GM19099 (cell line): ENCODE measurements around the gene PRR30.

Source experiments
- POLR2A ChIP-seq: IDR thresholded peaks from 3 replicates; pipeline ENCODE4 v1.6.1; 2011; ENCODE audit warnings: low read depth; ENCODE audit not compliant: insufficient read length; ENCODE audit errors: extremely low read depth

Gene PRR30

DNA sequence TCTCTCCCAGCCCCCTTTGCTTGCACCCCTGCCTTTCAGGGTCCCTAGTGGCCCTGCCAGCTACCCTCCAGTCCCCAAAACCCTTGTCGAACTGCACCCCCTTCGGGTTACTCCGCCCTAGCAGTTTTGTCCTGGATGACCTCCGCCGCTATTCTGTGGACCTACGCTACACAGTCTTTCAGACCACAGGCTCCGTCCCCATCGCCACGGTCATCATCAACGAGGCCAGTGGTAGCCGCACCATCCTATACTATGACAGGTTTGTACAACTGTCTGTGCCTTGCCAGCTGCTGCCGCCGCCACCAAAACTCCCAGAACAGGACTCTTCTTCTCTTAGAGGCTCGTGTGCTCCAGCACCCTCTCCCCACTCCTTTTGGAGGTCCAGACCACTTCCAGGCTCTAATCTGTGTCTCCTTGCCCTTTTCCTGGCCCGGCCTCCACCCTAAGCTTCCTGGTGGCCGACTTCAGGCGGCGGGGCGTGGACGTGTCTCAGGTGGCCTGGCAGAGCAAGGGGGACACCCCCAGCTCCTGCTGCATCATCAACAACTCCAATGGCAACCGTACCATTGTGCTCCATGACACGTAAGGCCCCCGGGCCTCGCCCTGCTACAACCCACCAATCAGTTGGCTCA, 44.7 kb downstream of the PRR30 start:
- no peak for TF ChIP-seq POLR2A

DNA sequence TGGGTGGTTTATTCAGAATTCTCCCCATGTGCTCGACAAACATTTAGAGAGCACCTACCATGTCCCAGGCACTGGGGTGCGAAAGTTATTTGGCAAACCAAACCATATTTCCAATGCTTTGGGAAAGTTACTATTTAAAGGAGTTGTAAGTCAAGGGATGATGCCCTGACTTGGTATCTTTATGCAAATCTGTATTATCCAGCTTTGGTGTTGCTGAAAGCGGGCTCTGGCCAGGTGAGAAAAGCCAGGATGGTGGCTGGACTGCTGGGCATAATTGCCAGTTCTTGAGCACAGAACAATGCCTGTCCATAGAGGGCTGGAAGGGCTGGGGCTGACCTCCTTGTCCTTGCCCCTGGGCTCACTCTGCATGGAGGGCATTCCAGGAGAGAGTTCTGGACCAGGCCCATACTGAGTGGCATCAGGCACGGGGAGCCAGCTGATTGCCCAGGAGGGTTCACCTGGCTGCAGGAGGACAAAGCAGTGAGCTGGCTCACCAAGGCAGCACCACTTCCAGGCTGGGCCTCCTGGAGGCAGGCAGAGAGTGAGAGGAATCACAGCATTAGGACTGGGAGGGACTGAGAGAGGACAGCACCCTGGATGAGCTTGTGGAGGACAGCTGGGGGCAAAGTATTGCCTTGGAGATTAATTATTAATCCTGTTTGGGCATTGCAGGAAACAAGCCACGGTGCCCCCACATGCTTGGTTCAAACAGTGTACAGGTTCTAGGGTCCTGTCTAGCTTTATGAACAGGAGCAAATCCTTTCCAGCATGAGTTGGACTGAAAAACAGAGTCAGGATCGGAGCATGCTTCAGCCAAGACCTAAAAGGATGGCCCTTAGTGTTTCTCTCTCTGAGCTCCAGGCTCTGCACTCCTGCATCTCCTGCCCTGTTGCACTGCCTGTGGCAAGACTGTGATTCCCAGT, 45.5 kb downstream of the PRR30 start:
- TF ChIP-seq POLR2A: no peak

DNA sequence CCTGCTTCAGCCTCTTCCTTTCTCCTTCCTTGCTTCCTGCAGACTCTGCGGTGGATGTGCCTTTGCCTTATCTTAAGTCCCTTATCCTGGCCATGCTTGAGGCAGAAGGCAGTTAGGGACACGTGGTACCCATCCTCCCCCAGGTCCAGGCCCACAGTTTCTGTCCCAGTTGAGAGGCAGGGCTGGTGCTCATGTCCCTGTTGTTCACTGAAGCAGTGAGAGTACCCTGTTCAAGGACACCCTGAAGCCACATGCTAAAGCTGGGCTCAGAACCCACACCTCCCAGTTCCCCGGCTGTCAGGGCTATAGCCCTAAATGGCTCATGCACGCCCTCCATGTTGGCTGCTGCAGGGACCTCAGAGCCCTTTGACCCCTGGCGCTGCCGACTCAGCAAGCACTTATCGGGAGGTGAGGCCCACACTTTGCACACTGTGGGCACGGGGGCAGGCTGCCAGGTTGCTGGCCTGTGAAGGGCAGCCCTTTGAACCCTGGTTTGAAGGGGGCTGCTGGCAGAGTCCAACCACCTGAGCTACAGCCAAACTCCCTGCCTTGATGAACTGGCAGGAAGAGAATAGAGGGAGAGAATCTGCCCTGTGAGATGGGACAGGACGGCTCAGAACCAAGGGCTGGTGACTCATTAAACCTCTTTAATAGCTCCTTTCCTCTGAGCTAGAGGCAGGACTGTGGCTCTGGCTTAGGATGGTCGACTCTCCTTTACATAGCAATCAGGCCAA, 46.3 kb downstream of the PRR30 start:
- no peak for TF ChIP-seq POLR2A

DNA sequence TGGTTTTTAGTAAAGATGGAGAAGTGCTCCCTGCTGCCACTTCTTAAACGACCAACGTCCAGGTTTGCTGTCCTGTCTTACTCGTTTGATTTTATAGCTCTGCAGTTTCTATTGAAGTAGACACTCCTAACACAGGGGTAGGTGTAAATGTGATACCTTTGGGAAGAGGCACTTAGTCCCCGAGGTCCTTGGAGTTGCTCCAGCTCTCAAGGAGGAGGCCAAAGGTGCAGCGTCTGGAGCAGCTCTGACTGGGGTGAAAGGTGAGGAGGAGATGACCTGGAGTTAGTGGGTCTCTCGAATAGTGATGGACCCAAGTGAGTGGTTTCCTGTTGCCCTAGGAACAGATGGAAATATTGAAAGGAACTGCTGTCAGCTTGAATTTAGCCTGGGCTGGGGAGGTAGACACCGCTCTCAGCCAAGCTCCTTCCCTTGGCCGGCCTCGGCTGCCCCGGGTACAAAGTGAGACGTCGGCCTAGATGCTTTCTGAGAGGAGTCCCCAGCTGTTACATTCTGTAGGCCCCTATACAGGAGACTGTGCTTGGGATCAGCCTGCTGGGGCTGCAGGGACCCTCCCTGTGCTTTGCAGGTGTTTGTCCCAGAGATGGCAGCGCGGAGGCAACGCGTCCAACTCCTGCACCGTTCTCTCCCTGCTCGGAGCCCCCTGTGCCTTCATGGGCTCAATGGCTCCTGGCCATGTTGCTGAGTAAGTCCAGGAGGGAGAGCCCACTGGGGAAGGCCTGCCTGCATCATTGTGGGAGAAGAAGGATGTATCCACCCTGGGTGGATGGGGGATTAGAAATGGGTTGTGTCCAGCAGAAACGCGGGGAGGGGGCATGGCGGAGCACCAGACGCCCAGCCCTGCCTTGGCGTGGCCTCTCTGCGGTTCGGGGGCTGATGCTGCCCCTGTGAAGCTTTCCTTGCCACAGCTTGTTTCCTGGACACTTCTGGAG, 47.2 kb downstream of the PRR30 start:
- TF ChIP-seq POLR2A: no peak

DNA sequence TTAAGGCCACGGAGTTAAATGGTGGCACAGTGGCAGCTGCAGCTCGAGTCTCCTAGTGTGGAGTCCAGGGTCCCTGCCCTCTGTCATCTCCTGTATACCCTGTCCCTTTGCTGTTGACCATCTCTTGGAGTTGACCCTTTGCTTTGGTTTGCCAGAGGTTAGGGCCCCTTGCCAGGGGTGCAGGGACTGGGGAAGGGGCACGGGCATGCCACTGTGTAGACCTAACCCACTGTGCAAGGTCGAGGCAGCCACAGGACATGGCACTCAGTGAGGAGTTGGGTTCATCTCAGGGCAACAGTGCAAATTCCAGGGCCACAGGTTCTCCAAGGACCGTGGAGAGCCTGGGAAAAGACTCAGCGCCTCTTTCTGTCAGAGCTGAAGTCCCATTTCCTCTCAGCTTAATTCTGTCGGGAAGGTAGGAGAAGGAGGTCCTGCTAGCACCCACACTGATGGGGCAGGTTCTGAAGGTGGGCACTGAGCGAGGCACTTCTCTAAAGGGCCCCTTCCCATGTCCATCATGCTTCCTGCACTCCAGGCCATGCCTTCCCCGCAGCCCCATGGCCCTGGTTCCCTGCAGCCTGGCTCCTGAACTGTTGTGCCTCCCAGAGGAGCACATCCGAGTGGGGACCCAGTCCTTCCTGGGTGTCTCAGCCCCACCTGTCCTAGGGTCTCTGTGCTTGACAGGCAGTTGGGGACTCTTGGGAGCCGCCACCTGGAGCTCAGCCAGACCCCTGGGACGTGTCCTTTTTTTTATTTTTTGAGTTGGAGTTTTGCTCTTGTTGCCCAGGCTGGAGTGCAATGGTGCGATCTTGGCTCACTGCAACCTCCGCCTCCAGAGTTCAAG, 49.9 kb downstream of the PRR30 start:
- no peak for TF ChIP-seq POLR2A

DNA sequence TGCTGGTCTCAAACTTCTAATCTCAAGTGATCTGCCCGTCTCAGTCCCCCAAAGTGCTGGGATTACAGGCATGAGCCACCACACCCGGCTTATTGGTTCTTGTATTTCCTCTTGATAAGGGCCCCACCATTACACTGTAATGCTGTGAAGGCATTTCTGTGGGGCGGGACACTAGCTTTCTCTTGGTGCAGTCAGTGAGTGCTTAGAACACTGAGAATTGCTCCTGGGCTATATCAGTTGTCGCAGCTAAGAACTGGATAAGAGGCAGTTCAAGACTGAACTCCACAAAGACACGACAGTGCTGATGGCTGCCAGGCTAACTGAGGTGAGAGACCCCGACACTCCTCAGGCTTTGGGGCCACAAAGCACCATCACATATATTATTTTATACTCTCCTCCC, 50.6 kb downstream of the PRR30 start:
- no peak for TF ChIP-seq POLR2A

DNA sequence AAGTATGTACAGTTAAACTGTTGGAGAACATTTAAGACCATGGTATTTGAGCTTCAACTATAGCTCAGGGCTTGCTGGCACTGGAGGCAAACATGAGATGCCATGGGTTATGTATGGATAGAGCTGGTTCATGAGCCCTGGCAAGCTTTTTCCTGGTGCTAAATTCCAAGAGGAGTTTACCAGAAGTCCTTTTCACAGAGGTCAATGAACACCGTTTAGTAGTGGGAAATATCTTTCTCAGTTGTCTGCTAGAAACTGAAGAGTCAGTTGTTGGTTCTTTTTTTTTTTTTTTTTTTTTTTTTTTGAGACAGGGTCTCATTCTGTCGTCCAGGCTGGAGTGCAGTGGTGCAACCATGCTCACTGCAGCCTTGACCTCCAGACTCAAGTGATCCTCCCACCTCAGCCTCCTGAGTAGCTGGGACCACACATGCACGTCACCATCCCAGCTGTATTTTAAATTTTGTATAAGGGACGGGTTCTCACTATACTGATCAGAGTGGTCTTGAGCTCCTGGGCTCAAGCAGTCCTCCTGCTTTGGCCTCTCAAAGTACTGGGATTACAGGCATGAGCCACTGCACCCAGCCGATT, 51.3 kb downstream of the PRR30 start:
- no peak for TF ChIP-seq POLR2A
